Esophagus muscularis mucosa (tissue), 3 donors: ENCODE measurements around the gene KPTN.

Source experiments
- CTCF ChIP-seq, 3 experiments: fragments of 200-600 bp in 2 of 3; fragments of 450-650 bp in 1 of 3; sonication (generic) in 2 of 3; IDR thresholded peaks; one replicate each; pipeline ENCODE4 v1.5.1; 2017 to 2019; ENCODE audit warnings: antibody characterized with exemption in 3 of 3, mild to moderate bottlenecking in 2 of 3, moderate library complexity in 1 of 3
- POLR2A ChIP-seq: fragments of 450-650 bp; IDR thresholded peaks from one replicate; pipeline ENCODE4 v1.6.1; 2017; ENCODE audit warnings: antibody characterized with exemption, moderate library complexity, mild to moderate bottlenecking, low read depth

GRCh38 chr19:47509170-47509847 lies 25.3 kb upstream of the KPTN start:
- TF ChIP-seq CTCF (IDR thresholded peaks at IDR 0.05) (no peak), POLR2A (no peak)
